HG03175 (cell line): ENCODE results near the gene TNKS2.
"Not testable (repeated sequence)": the region's sequence is repeated elsewhere in the genome, so short reads cannot be mapped to it uniquely, and the experiment has no call there.

Experiments
- ATAC-seq: cut with Tn5 transposase; IDR thresholded peaks from one replicate; pipeline ENCODE4 v1.9.1; 2021; ENCODE audit warnings: mild to moderate bottlenecking, moderate library complexity; ENCODE audit not compliant: unreplicated experiment

Gene TNKS2

GRCh38 chr10:91864744-91865143 is 66.5 kb downstream of the TNKS2 start:
- ATAC-seq = no peak

GRCh38 chr10:91865562-91866081 is 67.4 kb downstream of the TNKS2 start:
- no peak for ATAC-seq

- no peak for ATAC-seq
Measured at GRCh38 chr10:91875156-91875555, 76.9 kb downstream of the TNKS2 start.

GRCh38 chr10:91875779-91876178 is 77.6 kb downstream of the TNKS2 start:
- no peak for ATAC-seq

- ATAC-seq = no peak
Measured at GRCh38 chr10:91879515-91880170, 81.4 kb downstream of the TNKS2 start.

- no peak for ATAC-seq
Measured at GRCh38 chr10:91880310-91880709, 82.1 kb downstream of the TNKS2 start.

- no peak for ATAC-seq
Measured at GRCh38 chr10:91883549-91884444, 85.6 kb downstream of the TNKS2 start.

GRCh38 chr10:91884536-91884935 is 86.3 kb downstream of the TNKS2 start:
- ATAC-seq = no peak

GRCh38 chr10:91885362-91886079 is 87.3 kb downstream of the TNKS2 start:
- no peak for ATAC-seq

- no peak for ATAC-seq
Measured at GRCh38 chr10:91886954-91887271, 88.7 kb downstream of the TNKS2 start.

GRCh38 chr10:91887272-91888076 is 89.2 kb downstream of the TNKS2 start:
- peak; percentile 56 for ATAC-seq

- no peak for ATAC-seq
Measured at GRCh38 chr10:91891125-91892001, 93.1 kb downstream of the TNKS2 start.

GRCh38 chr10:91893051-91893450 is 94.8 kb downstream of the TNKS2 start:
- ATAC-seq = no peak

GRCh38 chr10:91894261-91894685 is 96.0 kb downstream of the TNKS2 start:
- not testable (repeated sequence) for ATAC-seq

- no peak for ATAC-seq
Measured at GRCh38 chr10:91896212-91896756, 98.1 kb downstream of the TNKS2 start.

GRCh38 chr10:91897421-91897820 is 99.2 kb downstream of the TNKS2 start:
- ATAC-seq = no peak

- no peak for ATAC-seq
Measured at GRCh38 chr10:91901784-91902677, 103.8 kb downstream of the TNKS2 start.

- no peak for ATAC-seq
Measured at GRCh38 chr10:91907033-91907594, 108.9 kb downstream of the TNKS2 start.
